Retina (tissue), 1 donor: ENCODE measurements around the gene RNF17.

Experiments
- DNase-seq: peaks from one replicate; pipeline ENCODE4 v3.0.0-alpha.2; 2016

Gene RNF17

DNA sequence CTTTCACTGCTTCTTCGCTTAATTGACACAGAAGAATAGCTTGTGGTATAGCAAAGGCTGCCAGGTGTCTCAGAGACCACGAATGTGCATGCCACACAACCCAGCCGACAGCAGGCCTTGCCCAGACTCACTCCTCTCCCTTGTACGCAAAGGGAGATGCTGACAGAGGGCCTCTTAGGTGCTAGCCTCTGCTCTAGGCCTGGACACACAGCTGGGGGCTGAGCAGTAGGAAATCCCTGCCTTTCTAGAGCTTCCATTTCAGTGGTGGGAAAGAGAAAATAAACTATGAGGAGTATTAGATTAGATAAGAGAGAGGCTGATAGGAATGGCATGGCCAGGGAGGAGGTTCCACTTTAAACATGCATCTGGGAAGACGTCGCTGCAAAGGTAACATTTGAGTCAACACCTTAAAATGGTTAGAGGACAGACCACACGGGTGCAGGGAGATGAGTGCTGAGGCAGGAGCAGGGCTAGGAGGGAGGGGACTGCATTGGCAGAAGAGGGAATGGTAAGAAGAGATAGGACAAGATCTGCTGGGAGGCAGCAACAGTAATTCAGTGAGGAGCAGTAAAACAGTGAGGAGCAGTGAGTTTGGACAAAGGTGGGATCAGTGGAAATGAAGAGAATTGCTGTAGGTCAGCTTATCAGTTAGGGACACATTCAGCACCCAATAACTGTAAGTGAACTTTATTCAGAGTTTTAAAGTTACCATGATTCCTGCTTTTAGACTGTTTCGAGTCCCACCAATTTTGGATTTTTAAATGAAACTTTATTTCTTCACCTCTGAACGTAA lies 100.0 kb downstream of the RNF17 start:
- DNase-seq, result no peak

DNA sequence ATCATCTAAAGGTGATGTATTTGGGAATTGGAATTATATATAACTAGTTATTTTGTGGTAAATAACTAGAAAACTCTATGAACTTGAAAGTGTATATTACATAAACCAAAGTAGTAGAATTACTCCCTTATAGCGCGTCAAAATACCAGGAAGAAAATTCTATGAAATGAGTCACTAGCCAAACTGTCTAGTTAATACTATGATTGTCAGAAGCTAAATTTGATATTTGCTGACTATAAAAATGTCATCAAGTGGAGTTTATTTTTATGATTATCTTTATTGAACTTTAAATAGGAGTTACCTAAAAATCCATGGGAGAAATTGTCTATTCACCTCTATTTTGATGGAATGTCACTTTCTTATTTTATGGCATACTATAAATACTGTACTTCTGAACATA lies 100.6 kb downstream of the RNF17 start:
- no peak for DNase-seq

DNA sequence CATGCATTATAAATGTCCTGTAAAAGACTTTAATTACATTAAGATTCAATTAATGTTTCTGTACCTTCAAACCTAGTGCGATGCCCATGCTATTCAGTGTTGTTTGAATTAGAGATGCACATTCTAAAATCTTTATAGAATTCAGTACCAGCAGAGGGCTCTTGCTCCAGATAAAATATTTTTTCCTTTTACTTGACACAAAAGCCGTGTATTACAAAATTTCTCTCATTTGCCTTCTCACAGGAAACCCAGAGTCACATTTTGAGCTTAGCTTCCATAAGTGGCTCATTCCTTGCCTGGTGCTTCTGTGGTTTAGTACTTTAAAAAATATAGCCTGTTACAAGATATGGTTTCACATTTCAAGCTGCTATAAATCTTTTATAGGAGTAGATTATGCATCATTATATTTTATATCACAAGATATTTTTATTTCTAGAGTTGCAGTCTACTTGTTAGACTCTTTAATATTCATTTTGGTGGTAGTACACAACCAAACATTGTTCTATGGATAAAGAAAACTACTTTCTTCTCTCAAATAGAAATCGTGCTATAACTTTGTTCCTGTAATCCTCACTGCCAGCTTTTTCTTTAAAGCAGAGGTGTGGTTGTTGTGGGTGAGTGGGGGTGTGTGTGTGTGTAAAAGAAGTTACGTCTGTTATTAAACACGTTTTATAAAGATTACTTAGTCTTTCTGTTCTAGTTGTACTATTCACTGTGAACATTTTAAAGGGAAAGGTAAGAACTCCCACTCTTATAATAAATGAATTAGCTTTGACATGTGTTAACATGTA lies 101.4 kb downstream of the RNF17 start:
- DNase-seq, result no peak

DNA sequence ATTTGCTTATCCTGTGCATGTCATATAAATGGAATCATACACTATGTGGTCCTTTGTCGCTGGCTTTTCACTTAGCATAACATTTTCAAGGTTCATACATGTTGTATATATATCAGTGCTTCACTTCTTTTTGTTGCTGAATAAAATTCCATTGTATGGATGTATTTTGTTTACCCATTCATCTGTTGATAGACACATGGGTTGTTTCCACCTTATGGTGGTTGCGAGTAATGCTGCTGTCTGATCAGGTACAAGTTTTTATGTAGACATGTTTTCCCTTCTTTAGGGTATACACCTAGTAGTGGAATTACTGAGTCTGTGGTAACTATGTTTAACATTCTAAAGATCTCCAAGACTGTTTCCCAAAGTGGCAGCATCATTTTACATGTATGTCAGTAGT lies 102.5 kb downstream of the RNF17 start:
- DNase-seq, result no peak

DNA sequence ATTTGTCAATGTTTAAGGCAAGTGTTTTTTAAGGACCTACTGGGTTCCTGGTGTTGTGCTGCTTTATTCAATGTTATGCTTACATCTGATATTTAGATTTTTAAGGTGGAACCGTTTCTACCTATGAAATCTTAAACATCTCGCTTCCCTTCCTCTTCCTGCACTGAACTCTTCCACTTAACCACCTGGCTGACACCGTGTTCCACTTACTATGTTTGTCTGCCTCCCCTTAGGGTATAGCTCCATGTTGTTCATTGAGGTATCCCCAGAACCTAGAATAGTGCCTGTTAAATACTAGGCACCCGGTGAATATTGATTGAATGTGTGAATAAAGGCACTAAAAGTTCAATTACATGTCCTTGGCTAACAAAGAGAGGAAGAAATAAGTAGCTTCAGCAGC lies 104.9 kb downstream of the RNF17 start:
- DNase-seq, result no peak

DNA sequence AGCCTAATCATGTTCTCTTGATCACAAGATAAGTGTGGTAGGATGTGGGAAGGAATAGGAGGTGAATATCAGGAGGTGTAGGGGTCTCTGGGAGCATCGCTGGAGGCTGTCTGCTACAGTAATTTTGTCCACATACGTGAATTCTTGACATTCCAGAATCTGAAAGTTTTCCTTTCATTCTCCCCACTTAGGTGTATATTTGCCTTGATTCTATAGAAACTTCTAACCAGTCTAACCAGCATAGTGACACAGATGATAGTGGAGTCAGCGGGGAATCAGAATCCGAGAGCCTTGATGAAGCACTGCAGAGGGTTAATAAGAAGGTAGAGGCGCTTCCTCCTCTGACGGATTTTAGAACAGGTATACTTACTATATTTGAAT lies 106.4 kb downstream of the RNF17 start:
- no peak for DNase-seq

DNA sequence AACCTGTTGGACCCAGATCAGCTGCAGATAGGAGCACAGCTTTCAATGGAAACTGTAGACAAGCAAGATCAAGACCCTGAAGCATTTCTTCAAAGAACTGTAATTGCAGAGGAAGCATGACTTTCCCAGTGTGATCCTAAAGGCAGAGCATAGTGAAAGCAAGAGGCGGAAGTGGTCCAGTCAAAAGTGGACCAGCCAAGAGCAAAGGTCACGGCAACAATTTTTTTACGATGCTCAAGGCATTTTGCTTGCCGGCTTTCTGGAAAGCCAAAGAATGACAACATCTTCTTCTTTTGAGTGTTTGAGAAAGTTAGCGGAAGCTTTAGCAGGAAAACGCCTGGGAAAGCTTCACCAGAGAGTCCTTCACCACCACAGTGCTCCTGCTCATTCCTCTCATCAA lies 111.6 kb downstream of the RNF17 start:
- no peak for DNase-seq

DNA sequence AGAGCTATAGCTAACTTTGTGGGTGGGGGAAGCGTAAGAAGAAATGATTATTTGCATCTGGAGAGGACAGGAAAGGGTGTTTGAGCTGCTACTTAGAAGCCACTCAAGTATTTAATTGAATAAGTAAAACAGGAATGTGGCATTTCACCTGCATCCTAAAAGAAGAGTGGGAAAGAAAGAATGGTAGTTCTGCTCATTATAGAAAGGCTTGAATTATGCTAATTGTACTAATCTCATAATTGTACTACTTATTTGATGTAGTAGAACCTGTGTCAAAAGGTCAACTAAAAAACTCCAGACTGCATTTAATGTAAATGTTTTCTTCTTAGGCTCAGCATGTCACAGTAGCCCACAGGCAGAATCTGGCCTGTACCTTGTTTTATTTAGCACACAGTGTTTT lies 113.6 kb downstream of the RNF17 start:
- DNase-seq, result no peak

DNA sequence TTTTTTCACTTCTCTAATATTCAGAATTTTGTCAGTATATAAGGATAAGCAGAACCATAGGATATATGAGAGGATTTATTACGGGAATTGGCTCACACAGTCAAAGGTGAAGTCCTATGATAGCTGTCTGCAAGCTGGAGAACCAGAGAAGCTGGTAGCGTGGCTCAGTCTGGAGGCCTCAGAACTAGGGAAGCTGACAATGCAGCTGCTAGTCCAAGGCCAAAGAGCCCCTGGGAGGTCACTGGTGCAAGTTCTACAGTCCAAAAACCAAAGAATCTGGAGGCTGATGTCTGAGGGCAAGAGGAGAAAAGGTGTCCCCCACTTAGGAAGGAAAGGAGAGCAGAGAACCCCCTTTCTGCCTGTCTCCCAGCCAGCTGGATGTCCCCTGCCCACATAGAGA lies 114.4 kb downstream of the RNF17 start:
- no peak for DNase-seq

DNA sequence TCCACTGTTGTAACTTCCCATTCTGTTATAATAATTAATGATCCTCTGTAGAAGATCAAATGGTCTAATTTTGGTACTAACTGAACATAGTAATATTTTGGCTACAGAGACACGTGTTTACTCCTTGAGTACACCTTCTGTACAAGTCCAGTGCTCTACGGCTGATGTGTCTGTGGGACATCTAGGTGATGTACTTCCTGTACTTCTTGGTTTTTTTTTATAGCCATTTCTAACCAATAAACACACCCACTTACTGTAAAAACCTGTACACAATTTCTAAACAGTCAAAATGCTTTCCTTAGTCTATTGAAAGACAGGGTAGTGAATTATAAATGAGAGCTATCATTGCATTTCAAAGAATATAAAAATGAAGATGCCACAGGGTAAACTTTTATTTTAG lies 118.7 kb downstream of the RNF17 start:
- DNase-seq, result no peak

DNA sequence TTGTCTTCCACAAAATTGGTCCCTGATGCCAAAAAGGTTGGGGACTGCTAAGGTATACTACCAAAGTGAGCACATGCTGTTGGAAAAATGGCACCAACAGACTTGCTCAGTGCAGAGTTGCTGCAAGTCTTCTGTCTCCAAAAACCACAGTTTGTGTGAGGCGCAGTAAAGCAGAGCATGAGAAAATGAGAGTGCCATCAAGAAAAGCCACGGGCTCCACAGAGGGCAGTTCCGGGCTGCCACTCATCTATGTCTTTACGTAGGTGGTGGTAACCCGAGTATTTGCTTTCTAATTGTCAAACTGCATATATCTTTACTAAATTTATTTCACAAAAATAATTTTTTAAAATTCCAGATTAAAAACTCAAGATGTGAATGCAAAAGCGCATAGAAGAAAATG lies 123.8 kb downstream of the RNF17 start:
- DNase-seq, result no peak

DNA sequence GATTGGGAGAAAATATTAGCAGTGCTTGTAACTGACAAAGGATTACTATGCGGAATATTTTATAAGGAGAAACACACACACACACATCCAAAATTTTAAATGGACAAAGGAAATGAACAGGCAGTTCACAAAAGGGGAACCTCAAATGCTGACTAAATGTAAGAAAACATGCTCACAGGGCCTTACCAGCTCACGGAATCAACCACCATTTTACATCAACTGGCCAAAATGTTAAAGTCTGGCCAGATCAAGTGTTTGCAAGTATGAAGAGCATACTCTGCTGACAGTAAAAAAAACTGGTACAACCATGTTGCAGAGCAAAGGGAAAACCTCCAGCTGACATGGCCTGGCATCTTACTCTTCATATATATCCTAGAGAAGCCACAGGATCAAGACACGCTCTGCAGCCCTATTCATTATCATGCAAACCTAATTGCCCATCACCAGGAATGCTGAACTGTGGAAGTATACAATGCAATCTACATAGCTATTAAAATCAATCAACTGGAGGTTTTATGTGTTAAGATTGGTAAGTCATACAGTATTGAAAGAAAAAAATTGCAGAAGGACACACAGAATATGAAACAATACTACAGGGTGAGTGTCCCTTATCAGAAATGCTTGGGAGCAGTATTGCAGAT lies 124.4 kb downstream of the RNF17 start:
- DNase-seq, result no peak

DNA sequence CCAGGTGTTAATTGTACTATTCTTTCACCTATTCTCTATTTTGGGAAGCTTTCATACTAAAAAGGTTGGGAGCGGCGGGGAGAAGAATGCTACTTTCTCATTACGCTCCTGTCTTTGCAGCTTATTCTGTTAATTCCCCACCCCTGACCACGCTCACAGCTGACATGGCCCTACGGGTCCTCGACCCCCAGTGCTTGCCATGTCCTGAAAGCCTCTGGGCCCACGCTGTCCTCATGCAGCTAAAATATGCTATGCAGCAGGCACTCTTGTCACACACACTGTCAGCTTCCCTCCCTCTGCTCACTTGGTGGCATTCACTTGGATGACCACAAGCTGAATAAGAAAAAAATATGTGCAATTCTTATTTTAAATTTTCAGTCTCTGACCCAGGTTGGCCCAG lies 126.3 kb downstream of the RNF17 start:
- DNase-seq, result no peak

DNA sequence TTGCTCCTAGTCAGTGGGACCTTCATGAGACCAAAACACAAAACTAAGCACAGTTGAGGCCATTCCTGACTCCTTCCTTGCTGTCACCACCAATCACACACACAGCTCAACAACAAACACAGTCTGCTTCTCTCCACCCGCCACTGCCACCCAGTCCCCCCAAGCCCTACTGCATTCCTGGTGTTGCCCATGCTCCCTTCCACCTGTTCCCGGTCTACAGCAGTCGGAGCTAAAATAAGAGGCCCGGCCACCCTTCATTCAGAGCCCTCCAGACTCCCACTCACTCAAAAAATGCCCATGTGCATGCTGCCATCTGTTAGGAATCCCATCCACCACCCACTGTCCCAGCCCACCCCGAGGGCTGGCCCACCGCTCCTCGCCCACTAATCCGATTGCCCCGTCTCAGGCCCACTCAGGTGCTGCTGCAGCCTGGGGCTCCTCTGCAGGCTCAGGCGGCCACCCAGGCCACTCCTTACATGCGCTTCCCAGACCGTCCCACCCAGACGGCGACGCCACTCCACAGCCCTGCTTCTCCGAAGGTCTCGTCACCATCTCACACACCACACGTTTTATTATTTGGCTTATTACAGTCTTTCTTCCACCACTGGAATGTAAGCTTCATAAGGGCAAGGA lies 127.6 kb downstream of the RNF17 start:
- no peak for DNase-seq

DNA sequence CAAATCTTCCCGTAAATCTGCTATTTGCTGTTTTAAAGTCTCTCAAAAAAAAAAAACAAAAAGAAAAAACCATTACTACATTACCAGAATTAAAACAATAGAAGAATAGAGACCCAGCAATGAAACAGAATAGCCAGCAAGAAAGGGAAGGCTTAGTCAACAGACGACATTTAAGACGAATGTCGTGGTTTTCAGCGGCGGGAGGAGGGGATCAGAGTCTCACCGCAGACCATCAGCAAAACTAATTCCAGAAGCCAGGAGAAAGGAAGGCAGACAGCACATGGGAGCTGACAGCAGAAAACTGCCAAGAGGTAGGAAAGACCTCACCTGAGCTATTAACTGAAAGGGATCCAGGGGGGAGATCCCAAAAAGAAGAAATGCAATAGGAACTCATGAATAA lies 128.9 kb downstream of the RNF17 start:
- no peak for DNase-seq

DNA sequence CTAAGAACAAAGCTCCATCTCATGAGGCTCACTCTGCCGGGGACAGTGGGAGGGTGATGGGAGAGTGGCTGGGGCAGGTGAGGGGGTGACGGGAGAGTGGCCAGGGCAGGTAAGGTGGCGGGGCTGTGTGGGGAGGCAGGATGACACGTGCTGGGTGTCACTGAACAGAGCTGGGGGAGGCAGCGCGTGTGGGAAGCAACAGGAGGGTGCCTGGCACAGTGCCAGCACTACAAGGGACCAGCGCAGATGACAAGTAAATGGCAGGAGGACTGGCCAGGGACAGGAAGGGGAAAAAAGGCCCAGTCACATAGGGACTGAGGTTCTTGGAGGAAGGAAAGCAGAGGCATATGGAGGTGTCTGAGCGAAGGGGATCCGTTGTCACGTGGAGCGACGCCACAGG lies 129.9 kb downstream of the RNF17 start:
- DNase-seq, result no peak

DNA sequence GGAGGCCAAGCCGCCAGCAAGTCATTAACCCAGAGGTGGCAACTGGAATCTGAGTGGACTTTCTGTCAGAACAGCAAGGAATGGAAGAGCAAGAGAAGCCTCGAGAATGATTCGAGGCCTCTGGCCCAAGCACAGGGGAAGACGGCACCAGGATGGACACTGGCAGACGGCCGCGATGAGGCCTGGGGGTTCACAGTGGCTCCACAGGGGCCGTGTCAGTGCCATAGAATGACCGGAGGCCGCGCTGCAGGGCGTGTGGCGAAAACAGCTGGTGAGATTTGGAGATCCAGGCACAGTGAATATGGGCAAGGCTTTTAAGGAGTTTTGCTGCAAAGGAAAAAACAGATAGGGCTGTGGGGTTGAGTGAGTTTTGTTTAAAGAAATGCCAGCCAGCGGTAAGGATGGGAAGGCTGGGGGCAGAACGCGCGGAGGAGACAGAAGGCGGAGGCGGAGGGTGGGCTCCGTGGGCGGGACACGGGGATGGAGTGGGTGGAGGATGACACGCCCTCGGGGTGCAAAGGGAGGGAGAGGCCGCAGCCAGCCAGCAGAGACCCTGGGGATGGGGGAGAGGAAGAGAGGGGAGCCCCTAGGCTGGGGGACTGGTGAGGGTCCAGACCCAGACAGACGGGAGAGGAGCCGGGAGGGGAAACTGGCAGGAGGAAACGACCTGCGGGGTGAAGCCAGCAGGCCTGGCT lies 130.5 kb downstream of the RNF17 start:
- DNase-seq, result no peak

DNA sequence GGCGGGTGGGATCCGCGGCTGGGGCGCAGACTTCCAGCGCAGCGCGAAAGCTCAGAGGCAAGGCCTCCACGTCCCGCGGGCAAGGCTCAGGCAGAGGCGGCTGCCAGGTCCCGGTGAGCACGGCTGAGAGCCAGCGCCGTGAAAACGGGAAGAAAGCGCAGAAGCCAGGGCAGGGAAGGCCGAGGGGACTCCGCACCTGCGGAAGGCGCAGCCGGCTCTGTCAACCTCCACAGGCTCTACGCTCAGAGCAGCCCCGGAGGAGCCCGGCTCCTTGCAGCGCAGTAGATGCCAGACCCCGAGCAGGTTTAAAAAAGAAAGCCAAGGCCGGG lies 131.0 kb downstream of the RNF17 start:
- no peak for DNase-seq

DNA sequence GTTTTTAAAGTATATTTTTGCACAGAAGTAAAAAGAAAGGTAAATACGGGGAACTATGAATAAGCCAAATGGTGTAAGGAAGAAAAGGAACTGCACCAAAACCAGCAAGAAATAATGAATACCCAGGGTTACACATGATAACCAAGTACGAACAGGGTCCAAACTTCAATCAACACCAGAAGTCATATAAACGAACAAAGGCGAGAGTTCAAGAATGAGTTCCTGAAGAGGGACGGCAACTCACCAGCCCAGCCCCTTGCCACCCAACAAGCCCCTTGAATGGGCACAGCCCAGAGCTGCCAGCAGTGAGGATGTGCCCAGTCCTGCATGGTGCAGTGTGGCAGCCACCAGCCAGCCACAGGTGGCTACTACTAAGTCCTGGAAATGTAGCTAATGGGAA lies 132.1 kb downstream of the RNF17 start:
- DNase-seq, result no peak

DNA sequence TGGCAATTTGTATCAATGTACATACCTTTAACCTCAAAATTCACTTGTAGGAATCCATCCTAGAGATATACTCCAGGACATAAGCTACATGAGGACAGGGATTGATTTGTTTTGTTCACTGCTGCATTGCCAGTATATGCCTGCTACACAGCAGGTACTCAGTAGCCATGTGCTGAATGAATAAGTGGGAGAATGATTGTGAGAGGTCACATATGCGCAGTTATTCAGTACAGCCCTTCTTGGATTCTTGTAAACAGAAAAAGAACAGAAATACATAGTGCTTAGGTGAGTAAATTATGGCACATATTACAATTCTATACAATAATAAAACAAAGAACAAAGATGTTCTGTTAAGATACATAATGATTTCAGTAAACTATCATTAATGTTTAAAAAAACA lies 133.3 kb downstream of the RNF17 start:
- DNase-seq, result no peak

DNA sequence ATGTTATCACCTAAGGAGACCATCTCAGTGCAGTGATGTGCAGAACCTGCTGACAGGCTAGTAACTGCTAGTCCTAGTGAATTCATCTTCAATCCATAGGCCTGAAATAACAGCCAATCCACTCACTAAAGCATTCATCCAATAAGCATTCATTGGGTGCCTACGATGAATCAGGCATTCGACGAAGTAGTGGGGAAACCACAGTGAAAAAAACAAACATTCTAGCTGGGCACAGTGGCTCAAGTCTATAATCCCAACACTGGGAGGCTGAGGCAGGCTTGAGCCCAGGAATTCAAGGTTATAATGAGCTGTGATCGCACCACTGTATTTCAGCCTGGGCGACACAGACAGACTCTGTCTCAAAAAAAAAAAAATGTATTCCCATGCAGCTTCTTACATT lies 135.6 kb downstream of the RNF17 start:
- no peak for DNase-seq

DNA sequence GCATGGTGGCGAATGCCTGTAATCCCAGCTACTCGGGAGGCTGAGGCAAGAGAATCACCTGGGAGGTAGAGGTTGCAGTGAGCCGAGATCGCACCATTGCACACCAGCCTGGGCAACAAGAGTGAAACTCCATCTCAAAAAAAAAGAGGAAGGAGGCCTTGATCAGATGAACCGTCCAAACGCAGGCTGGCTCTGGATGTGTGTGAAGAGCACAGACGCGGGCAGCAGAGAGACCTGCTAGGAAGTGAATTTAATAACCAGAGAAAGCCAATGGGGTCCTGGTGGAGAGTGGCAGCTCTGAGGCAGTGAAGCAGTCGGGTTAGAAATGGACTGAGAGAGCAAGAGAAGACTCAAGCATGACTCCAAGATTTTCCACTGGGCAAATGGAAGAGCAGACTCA lies 136.5 kb downstream of the RNF17 start:
- DNase-seq, result no peak

DNA sequence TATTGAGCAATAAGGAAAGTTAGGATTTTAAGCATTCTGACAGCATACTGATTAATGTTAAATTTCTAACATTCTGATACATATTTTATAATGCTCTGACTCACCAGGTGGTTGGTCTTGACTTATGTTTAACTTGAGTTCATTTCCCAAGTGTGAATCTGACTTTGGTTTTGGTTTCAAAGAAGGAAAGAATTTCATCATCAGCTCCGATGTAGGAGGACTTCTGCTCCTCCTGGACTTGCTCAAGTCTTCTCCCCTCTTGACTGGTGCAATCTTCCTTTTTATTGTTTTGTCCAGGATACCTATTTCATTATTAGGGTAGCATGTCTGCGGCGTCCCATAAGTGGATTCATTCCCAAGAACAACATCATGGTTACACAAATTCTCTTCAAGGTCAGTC lies 141.3 kb downstream of the RNF17 start:
- no peak for DNase-seq
